Measurements from ENCODE around the gene CNTNAP2.

DNA sequence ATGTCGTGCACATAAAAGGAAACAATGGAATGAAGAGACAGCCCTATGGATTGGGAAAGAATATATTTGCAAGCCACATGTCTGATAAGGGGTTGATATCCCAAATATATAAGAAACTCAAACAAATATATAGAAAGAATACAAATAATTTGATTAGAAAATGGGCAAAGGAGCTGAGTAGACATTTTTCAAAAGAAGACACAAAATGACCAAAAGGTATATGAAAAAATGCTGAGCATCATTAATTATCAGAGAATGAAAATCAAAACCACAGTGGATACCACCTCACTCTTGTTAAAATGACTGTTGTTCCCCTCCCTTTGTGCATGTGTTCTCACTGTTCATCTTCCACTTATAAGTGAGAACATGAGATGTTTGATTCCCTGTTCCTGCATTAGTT lies 175.3 kb downstream of the CNTNAP2 start:
- TF ChIP-seq, protein P1, sequence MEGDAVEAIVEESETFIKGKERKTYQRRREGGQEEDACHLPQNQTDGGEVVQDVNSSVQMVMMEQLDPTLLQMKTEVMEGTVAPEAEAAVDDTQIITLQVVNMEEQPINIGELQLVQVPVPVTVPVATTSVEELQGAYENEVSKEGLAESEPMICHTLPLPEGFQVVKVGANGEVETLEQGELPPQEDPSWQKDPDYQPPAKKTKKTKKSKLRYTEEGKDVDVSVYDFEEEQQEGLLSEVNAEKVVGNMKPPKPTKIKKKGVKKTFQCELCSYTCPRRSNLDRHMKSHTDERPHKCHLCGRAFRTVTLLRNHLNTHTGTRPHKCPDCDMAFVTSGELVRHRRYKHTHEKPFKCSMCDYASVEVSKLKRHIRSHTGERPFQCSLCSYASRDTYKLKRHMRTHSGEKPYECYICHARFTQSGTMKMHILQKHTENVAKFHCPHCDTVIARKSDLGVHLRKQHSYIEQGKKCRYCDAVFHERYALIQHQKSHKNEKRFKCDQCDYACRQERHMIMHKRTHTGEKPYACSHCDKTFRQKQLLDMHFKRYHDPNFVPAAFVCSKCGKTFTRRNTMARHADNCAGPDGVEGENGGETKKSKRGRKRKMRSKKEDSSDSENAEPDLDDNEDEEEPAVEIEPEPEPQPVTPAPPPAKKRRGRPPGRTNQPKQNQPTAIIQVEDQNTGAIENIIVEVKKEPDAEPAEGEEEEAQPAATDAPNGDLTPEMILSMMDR (IDR thresholded peaks at IDR 0.05; ENCODE audit: borderline replicate concordance, extremely low read depth, low read length, poor library complexity, severe bottlenecking), result no peak
- no peak for TF ChIP-seq EZH2 (IDR thresholded peaks at IDR 0.05; ENCODE audit: borderline replicate concordance, low read depth, low read length, severe bottlenecking)
